KMS-11 (cell line): ENCODE measurements around the gene CFAP141.

Experiments
- H2AFZ ChIP-seq: fragments of 200-600 bp; sonication (generic); 2 replicates; pipeline ENCODE4 v1.6.1; 2016; ENCODE audit warnings: antibody characterized with exemption, mixed run types, low read depth
- H3K27ac ChIP-seq: fragments of 200-600 bp; sonication (generic); 2 replicates; pipeline ENCODE4 v1.6.1; 2016; ENCODE audit warnings: mild to moderate bottlenecking, mixed run types
- H3K27me3 ChIP-seq: fragments of 200-600 bp; sonication (generic); 2 replicates; pipeline ENCODE4 v1.6.1; 2017; ENCODE audit warnings: mild to moderate bottlenecking, low read depth, mixed run types, moderate library complexity; ENCODE audit not compliant: insufficient read depth
- H3K36me3 ChIP-seq: fragments of 200-600 bp; sonication (generic); 2 replicates; pipeline ENCODE4 v1.6.1; 2017; ENCODE audit warnings: mild to moderate bottlenecking, mixed run types; ENCODE audit not compliant: insufficient read depth
- H3K4me1 ChIP-seq: fragments of 200-600 bp; sonication (generic); 2 replicates; pipeline ENCODE4 v1.6.1; 2016; ENCODE audit warnings: mild to moderate bottlenecking, low read depth, mixed run types; ENCODE audit not compliant: poor library complexity, severe bottlenecking
- H3K4me2 ChIP-seq: fragments of 200-600 bp; sonication (generic); 2 replicates; pipeline ENCODE4 v1.7.0; 2016; ENCODE audit warnings: mild to moderate bottlenecking, mixed run types
- H3K4me3 ChIP-seq: fragments of 200-600 bp; sonication (generic); IDR thresholded peaks from 2 replicates; pipeline ENCODE4 v1.6.1; 2017; ENCODE audit warnings: low read depth, low read length, mixed read lengths; ENCODE audit not compliant: insufficient read depth
- H3K79me2 ChIP-seq: fragments of 200-600 bp; sonication (generic); 2 replicates; pipeline ENCODE4 v1.6.1; 2016; ENCODE audit warnings: low read depth, mixed run types; ENCODE audit not compliant: insufficient read depth
- H3K9ac ChIP-seq: fragments of 200-600 bp; sonication (generic); 2 replicates; pipeline ENCODE4 v1.6.1; 2016; ENCODE audit warnings: mild to moderate bottlenecking, mixed run types
- H4K20me1 ChIP-seq: fragments of 200-600 bp; sonication (generic); 2 replicates; pipeline ENCODE4 v1.6.1; 2016; ENCODE audit warnings: mild to moderate bottlenecking, mixed run types; ENCODE audit not compliant: insufficient read depth
- CTCF ChIP-seq: fragments of 200-600 bp; sonication (generic); conservative IDR thresholded peaks from 2 replicates; pipeline ENCODE4 v1.6.1; 2017; ENCODE audit warnings: low read depth, mild to moderate bottlenecking, antibody characterized with exemption, low read length, moderate library complexity, mixed read lengths

Gene CFAP141

GRCh38 chr1:154221278-154222001 is 15.3 kb upstream of the CFAP141 start:
- peak; percentile 17; the same call in 1 of the 2 replicates for TF ChIP-seq CTCF
- H3K9ac ChIP-seq = peak overlapping the region; percentile 89
- peaks cover 26% of the 10 kb centered on the region; the same call in 1 of the 2 replicates for H4K20me1 ChIP-seq
- peak overlapping the region; percentile 1; the same call in 1 of the 2 replicates for H2AFZ ChIP-seq
- peak overlapping the region; percentile 92 for H3K4me3 ChIP-seq
- peak overlapping the region; percentile 83 for H3K4me2 ChIP-seq
- peaks cover 95% of the 10 kb centered on the region for H3K79me2 ChIP-seq
- H3K27ac ChIP-seq = peak overlapping the region; percentile 79
- peaks cover 39% of the 10 kb centered on the region; the same call in 1 of the 2 replicates for H3K36me3 ChIP-seq
- H3K4me1 ChIP-seq = peaks cover 61% of the 10 kb centered on the region
- no peaks in the 10 kb centered on the region for H3K27me3 ChIP-seq

- Histone ChIP-seq H3K9ac (peak overlapping the region; percentile 89), H3K36me3 (peaks cover 34% of the 10 kb centered on the region; the same call in 1 of the 2 replicates), H3K79me2 (peaks cover 95% of the 10 kb centered on the region), H3K4me2 (peak overlapping the region; percentile 83; the same call in 1 of the 2 replicates), H2AFZ (peak overlapping the region; percentile 1; the same call in 1 of the 2 replicates), H4K20me1 (peaks cover 26% of the 10 kb centered on the region; the same call in 1 of the 2 replicates), H3K4me1 (peaks cover 66% of the 10 kb centered on the region), H3K4me3 (peak overlapping the region; percentile 92), H3K27ac (peak overlapping the region; percentile 79), H3K27me3 (no peaks in the 10 kb centered on the region)
- TF ChIP-seq CTCF = no peak
Measured at GRCh38 chr1:154220970-154221277, 14.8 kb upstream of the CFAP141 start.

- Histone ChIP-seq H3K4me1 (peaks cover 71% of the 10 kb centered on the region), H4K20me1 (peaks cover 25% of the 10 kb centered on the region; the same call in 1 of the 2 replicates), H3K27ac (peak within 1 kb of the TSS; percentile 79), H2AFZ (peak within 1 kb of the TSS; percentile 55), H3K79me2 (peaks cover 89% of the 10 kb centered on the region), H3K9ac (peak within 1 kb of the TSS; percentile 89), H3K4me2 (peak within 1 kb of the TSS; percentile 83), H3K36me3 (peaks cover 28% of the 10 kb centered on the region; the same call in 1 of the 2 replicates), H3K27me3 (no peaks in the 10 kb centered on the region), H3K4me3 (peak within 1 kb of the TSS; percentile 100)
- TF ChIP-seq CTCF = no peak
Measured at GRCh38 chr1:154220071-154220969, 14.2 kb upstream of the CFAP141 start, which contains the start of gene UBAP2L. Gene UBAP2L, plus strand, starts transcription at chr1:154220955. Its CDS starts 4,169 bp downstream, at chr1:154225124.

GRCh38 chr1:154219541-154219940 is 13.4 kb upstream of the CFAP141 start:
- Histone ChIP-seq H3K27me3 (no peaks in the 10 kb centered on the region), H3K4me1 (peaks cover 72% of the 10 kb centered on the region), H4K20me1 (peaks cover 17% of the 10 kb centered on the region; the same call in 1 of the 2 replicates), H3K27ac (peak overlapping the region; percentile 79), H3K79me2 (peaks cover 89% of the 10 kb centered on the region), H3K36me3 (peaks cover 22% of the 10 kb centered on the region; the same call in 1 of the 2 replicates), H3K4me3 (peak overlapping the region; percentile 100), H2AFZ (0 out of 2 replicates have a peak overlapping the region, but pooled peaks have one; percentile 55), H3K4me2 (peak overlapping the region; percentile 59), H3K9ac (peak overlapping the region; percentile 89)
- no peak; the same call in 1 of the 2 replicates for TF ChIP-seq CTCF
